Stimulated activated CD4-positive, alpha-beta T cell treated with anti-CD3 and anti-CD28 coated beads, Interleukin-2, amount 100 ng/mL, for 24 hours (primary cell): ENCODE measurements around the gene STAU1.
"Not testable (repeated sequence)": the region's sequence is repeated elsewhere in the genome, so short reads cannot be mapped to it uniquely, and the experiment has no call there.

Experiments used
- DNase-seq, 2 donors: peaks; one replicate each; pipeline ENCODE4 v3.0.0-alpha.2; 2020

STAU1 gene

DNA sequence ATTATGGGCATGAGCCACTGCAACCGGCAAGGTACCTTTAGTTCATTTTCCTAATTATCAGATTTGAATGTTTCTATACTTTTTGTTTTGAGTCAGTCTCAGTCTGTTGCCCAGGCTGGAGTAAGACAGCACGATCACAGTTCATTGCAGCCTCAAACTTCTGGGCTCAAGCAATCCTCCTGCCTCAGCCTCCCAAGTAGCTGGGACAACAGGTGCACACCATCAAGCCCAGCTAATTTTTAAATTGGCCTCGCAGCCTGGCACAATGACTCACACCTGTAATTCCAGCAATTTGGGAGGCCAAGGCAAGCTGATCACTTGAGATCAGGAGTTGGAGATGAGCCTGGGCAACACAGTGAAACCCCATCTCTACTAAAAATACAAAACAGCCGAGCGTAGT lies 24.4 kb downstream of the STAU1 start:
- no peak for DNase-seq

DNA sequence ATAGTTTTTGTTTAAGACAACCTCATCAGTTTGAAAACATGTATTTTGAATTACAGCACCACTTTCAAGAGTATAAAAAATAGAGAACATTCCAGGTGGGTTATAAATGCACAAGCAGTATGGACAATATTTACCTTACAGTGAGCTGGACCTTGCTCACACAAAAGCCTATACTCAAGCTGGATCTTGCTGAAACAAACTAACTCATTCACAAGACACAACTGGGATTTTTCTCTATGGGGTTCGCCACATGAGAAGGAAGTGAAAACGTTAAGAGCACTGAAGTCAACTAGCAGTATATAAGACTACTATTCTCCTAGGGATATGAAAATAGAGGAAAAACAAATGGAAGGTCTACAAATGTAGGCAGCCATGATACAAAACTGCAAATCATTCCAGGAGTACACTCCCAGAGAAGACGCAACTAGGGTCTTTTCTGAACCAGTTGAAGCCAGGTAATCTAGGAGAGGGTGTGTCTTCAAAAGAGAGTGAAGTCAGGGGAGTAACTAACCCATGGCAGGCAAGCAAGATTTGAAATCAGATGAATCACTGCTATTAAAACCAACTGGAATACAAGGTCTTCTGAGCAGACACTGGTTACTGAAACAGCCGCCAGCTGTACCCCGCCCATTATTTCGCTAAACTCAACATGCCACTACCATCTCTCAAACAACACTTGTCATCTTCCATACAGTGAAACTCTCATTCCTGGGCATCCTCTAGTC lies 26.5 kb downstream of the STAU1 start:
- no peak for DNase-seq

DNA sequence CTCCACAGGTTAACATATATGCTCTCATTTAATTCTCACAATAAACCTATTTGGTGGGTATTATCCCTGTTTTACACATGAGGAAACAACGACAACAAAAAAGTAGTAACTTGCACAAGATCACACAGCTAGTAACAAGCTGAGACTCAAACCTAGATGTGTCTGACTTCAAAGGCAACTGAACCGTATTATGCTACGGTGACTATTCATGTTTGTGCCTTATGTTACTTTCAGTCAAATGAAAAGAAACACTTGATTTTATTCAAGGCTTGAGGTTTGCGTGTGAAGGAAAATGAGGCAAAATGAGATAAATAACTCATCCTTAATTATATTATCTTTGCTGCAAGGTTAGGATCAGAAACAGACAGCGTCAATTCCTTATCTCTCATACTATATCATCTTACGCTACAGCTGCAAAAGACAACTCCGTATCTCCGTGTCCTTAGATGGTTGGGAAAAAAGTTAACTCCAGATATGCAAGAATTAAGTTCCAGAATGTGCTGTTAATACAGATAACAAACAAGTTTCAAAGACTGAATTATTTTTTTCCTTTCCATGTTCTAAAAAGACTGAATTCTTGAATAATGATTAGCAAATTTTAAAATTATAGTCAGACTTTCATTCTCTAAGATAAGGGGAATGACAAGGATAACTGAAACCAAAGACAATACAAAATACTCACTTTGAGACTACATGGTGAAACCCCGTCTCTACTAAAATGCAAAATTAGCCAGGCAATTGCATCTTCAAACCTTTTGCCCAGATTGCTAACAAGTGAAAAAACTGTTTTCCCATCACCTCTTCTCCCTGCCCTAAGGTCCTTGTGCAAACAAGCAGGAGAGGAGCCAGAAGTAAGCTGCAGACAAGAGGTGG lies 27.8 kb downstream of the STAU1 start:
- DNase-seq: no peak

DNA sequence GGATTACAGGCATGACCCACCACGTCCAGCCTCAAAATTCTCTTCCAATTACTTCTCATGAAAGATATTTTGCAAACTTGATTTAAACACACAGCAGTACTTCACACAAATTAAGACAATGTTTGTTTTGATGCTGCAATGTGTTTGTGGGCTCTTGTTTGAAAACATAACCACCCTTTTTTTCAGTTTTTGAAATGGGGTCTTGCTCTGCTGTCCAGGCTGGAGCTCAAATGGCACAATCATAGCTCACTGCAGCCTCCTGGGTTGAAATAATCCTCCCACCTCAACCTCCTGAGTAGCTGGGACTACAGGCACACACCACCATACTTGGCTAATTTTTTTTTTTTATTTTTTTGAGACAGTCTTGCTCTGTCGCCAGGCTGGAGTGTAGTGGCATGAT lies 31.0 kb downstream of the STAU1 start:
- no peak for DNase-seq

DNA sequence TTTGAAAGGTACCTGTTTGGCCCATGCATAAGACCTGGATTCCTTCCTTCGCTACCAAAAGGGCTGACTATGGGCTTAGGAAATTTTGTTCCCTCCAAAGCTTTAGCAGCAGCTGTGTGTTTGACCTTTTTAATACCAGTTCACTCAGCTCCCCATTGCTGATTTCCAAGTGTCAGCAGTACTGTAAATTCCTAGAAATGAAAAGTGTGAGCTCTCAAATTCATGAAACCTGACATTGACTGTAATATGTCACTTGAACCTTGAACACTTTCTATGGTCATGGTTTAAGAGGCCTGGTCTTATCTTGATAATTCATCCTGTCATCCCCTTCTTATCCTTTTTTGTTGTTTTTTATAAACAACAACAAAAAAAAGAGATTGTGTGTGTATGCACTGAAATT lies 31.7 kb downstream of the STAU1 start:
- DNase-seq: no peak

DNA sequence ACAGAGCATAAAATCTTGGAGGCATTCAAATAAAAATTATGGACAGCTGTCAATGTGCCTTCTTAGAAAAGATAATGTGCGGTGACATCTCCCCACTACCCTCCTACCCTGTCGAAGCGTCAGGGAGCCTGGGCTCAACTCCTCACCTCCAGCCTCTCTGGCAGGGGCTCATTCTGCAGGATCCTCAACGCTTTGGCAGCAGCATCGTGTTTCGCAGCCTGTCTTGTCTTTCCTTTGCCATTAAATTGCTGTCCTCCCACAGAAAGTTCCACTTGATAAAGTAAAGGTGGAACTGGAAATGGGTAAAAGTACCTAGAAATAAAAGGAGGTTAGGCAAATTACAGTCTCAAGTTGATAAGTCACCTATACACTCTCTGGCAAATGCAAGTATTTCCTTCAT lies 36.7 kb downstream of the STAU1 start:
- no peak for DNase-seq

DNA sequence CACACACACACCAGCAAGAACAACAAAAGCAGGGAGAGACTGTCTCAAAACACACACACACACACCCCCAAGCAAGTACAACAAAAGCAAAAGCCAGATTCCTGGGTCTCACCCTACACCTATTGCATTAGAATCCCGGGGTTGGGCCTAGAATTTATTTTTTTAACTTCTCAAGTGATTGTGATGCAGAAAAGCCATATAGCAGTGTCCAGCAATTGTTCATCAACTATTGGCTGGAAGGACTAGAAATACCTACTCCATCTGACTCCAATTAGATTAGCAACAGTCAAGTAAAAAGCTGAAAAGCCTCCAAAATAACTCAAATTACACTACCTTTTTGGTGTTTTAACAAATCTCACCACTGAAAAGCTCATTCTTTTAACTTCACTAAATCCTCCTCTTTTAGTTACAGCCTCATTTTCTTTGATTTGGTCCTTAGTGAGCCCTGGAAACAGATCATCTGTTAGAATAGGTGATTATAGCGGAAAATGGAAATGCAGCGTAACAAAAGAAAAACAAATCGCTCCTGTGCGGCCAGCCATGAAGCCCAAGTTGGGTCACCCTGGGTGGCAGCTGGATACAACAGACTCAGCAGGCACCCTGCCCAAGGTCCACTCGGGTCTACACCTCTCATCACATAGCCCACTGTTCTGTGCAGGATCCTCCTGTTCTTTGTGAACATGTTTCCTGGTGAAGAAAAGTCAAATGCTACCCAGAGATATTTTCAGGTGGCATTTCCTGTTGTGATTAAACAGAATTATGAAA lies 38.7 kb downstream of the STAU1 start:
- DNase-seq: no peak

DNA sequence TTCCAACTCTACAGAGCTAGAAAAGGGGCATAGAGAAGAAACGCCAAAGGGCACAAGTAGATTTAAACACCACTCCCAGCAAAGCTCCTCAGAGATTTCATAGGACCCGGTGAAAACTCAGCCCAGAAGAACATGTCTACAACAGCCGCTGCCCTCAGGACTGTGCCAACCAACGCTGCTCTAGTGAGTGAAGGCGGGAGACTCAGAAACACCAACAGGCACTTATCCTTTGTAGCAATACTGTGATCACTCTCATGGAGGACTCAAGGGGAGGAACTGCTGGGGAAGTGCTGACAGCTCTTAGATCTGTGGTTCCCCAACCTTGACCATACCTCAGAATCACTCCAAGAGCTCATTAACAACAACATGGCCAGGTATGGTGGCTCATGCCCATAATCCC lies 39.5 kb downstream of the STAU1 start:
- no peak for DNase-seq

DNA sequence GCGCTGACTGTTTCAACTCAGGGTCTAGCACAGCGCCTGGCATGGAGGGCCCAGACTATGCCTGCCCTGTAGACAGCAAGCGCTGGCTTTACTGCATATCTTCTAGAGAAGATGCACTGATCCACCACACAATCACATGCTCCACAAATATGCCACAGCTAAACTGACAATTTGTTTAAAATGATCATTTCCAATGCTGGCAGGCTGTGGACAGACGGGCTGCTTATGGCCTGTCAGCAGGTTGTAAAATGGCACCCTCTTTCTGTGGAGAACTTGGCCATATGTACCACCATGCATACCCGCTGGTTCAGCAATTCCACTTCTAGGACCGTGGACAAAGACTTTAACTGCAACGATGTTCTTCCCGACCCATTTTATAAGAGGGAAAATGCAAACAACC lies 40.8 kb downstream of the STAU1 start:
- no peak for DNase-seq

DNA sequence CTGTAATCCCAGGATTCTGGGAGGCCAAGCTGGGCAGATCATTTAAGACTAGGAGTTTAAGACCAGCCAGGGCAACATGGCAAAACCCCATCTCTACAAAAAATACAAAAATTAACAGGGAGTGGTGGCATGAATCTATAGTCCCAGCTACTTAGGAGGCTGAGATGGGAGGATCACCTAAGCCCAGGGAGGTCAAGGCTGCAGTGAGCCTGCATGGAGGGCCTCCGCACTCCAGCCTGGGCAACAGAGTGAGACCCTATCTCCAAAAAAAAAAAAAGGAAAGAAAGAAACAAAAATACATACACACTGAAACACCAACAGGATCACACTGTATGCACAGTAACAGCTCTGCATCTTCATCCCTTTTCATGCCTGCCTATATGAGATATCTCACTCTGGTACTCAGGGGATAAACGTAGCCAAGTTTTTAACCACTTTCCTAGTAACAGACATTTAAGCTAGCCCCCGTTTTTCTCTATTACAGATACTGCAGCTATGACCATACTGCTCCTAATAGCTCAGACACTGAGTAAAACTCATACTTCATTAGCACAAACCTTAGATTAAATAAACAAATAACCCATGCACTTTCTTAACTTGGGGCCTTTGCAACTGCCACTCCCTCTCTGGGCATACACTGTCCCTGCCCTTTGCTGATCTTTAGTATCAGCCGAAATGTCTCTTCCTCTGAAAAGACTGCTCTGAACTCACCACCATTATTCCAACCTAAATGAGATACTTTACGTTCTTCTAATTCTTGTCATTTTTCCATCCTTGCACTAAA lies 41.5 kb downstream of the STAU1 start:
- DNase-seq: no peak

DNA sequence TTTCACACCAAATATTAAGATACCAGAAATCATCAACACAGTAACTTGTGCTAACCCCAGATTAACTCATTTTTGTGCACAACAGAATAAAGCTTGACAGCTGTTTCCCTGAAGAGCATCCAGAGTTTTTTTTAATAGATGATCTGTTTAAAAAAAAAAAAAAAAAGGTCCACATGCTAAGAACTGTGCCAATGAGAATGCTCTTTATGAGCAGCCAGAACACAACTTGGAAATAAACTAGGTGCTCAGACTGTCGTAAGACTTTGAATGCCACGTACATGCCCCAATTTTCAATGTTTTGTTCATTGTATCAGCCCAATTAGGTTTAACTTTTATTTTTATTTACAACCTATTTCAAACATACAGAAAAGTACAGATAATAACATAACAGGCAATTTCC lies 47.3 kb downstream of the STAU1 start:
- DNase-seq: no peak

DNA sequence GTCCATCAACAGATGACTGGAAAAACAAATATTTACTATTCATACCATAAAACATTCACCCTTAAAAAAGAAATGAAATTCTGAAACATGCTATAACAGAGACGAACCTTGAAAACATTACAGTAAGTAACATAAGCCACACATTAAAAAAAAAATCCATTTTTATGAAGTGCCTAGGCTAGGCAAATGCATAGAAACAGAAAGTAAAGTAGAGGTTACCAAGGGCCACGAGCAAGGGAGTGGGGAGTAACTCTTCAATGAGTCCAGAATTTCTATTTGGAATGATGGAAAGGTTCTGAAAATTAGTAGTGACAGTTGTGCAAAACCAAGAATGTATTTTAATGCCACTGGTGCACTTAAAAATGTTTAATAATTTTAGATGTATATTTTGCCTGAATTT lies 47.7 kb downstream of the STAU1 start:
- no peak for DNase-seq

DNA sequence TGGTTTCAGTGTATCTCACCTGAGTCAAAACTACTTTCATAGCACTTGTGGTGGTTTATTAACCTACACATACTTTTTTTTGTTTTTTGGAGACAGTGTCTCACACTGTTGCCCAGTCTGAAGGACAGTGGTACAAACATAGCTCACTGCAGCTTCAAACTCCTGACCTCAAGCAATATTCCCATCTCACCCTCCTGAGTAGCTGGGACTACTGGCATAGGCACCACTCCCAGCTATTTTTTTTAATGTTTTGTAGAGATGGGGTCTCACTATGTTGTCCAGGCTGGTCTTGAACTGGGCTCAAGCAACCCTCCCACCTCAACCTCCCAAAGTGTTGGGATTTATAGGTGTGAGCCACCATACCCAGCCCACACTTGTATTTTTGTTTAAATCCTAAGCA lies 49.7 kb downstream of the STAU1 start:
- no peak for DNase-seq

DNA sequence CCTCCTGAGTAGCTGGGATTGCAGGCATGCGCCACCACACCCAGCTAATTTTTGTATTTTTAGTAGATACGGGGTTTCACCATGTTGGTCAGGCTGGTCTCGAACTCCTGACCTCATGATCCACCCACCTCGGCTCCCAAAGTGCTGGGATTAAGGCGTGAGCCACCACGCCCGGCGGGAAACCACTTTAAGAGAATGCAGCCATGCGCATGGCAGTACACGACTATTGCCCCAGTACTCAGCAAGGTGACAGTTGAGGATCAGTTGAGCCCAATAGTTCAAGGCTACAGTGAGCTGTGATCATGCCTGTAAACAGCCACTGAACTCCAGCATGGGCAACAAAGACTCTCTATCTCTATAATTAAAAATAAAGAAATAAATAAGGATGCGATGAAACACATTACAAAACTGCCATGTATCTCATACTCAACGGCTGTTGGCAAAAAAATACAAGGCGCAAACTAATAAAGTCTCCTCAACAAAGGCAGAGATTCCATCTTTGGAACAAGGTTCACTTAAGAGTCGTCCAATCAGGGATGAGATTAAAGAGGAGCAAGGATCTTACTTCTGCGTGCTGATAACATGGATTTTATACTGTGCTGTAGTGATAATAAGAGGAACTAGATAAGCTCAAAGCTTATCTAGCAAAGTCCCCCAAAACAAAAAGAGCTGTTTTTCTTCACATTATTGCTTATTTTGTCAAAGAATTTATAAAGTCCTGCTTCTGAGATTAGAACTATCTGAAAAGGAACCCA lies 51.1 kb downstream of the STAU1 start:
- no peak for DNase-seq

DNA sequence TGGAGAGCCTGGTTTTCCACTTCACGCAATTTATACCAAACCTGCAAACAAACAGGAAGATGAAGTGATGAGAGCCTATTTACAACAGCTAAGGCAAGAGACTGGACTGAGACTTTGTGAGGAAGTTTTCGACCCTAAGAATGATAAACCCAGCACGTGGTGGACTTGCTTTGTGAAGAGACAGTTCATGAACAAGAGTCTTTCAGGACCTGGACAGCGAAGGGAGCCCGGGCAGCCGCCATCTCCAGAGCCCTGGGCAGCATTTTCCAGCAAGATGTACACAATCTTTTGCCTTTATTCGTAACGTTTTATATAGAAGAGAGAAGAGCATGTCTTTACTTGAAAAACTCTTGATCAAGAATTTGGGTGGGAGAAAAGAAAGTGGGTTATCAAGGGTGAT lies 53.3 kb downstream of the STAU1 start:
- not testable (repeated sequence) for DNase-seq

DNA sequence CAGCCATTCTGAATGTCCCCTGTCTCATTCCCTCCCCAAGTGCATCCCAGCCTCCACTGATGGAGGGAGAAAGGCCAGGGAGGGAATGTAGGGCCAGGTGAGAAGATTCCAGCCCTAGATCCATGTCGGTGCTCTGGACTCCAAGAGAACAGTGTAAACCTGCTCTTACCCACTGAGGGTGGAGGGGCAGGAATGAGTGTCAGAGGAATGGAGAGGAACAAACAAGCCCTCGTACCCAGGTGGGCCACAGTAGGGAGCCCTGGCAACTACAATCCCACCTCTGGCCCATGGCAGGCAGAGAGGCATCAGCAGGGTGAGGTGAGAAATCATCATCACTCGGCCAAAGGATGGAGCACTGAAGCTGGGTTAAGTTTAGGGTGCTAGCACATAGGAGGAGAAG lies 54.6 kb downstream of the STAU1 start:
- no peak for DNase-seq

DNA sequence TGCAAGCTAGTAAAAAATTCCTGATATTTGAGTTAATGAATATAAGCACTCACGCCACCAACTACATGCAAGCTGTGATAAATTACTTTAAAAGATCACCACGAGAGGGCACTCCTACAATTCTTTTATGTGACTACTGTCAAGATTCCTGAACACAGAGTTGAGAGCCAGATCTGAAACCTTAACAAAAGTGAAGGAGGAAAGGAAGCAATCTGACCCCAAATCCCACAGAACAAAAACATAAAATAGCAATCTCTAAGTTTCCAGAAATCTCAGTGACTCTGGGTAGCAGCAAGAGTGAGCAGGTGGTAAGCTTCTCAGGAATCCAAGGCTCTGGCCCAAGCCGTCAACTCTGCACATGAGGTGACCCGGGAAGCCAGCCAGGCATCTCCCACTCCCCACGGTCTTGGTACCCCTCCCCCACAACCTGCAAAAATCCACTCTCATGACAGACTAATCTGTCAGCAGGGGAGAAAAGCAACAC lies 55.1 kb downstream of the STAU1 start:
- no peak for DNase-seq

DNA sequence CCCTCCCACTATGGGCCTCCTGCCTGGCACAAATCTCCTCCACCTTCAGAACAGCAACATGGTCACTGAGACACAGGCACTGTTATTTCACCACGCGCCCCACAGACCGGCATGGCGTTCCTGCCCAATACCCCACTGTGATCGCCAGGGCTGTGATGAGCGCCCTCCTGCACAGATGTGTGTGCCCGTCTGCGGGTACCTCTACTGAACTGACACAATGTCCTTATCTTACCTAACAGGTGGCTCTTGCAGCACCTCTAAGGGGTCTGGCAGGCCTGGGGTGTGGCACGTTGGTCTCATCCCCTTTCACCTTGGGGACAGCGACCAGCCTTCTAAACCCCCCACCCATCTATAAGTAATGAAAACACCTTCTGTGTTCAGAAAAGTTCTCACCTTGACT lies 64.2 kb downstream of the STAU1 start:
- no peak for DNase-seq

DNA sequence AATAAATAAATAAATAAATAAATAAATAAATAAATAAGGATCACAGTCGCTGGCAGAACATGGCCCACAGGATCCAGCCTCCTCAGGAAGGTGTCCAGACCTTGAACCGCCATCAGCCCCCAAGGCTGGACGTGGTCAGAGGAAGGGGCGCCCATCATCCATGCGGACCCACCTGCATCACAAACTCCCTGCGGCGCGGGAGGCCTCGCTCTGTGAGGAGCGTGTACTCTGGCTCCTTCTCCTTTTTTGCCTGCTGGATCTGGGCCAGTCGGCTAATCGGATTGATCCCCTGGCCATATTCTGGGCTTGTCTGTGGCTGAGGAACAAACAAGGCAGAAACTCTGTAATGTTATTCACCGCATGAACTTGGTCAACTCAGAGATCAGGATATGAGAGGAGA lies 65.2 kb downstream of the STAU1 start:
- no peak for DNase-seq

DNA sequence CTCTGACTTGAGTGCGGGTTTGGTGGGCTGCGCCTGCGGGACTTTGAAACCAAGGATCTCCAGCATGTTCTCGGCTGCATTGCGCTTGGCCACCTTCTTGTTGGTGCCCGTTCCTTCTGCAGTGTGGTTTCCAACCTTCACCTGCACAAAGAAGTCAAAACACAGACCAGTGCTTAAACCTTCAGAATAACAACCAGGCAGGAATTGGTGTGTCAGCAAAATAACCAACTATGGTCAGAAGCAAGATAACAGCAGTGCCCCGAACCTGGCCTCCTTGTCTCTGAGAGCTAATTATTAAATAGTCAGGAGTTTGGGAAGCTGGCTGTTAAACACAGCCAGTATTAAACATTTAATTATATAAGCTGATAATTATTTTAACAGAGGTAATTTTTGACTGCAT lies 68.1 kb downstream of the STAU1 start:
- DNase-seq: no peak

DNA sequence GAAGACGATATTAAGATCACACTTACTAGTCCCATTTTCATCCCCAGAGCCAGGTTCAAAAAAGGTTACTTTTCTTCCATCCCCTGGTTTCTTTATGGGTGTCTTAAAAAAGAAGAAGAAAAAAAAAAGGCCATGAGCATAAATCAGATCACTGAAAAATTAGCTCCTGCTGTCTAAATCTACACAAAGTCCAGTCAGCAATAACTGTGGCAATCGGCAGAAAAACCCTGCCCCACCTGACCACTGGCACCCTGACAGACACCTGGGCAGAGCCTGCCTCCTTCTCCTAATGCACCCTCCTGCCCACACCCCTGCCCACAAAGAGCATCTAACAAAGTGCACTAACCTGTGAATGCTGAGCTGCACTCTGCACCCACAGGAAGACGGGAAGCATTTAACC lies 69.8 kb downstream of the STAU1 start:
- no peak for DNase-seq

DNA sequence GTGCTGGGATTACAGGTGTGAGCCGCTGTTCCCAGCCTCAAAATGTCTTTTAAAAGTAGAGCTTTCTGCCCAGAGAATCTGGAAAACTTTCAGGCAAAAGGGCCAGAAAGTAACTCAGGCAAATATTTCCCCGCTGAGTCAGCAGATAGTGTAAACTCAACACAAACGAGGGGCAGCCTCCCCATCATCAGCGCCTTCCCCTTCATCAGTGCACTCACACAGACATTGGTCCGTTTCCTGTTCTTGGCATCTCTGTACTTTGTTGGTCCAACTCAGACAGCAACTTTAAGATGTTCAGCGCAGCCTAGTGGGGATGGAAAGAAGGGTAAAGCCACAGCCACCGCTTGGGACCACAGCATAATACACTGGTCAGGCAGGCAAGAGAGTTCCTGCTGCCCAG lies 72.6 kb downstream of the STAU1 start:
- DNase-seq: no peak
